Measurements from ENCODE around the gene FOXP2.

FOXP2 gene

GRCh38 chr7:114740095-114740494 is 325.5 kb downstream of the FOXP2 start:
- no peak for DNase-seq (ENCODE audit: low read depth, low spot score)
- ChIA-PET POLR2A (no interaction called here), CTCF (no interaction called here)
- H3K4me3 ChIP-seq (ENCODE audit: low read depth, low read length) = no peak overlapping the region
- TF ChIP-seq CTCF (IDR thresholded peaks at IDR 0.05; ENCODE audit: insufficient read depth, low read length, missing control alignments) = no peak

- ChIA-PET CTCF (no interaction called here), POLR2A (no interaction called here)
- DNase-seq (ENCODE audit: low read depth, low spot score) = no peak
- no peak for TF ChIP-seq CTCF (IDR thresholded peaks at IDR 0.05; ENCODE audit: insufficient read depth, low read length, missing control alignments)
- H3K4me3 ChIP-seq (ENCODE audit: low read depth, low read length) = no peak overlapping the region
Observed at GRCh38 chr7:114740941-114741340, 326.3 kb downstream of the FOXP2 start.

GRCh38 chr7:114741911-114742310 is 327.3 kb downstream of the FOXP2 start:
- DNase-seq (ENCODE audit: low read depth, low spot score) = no peak
- no peak for TF ChIP-seq CTCF (IDR thresholded peaks at IDR 0.05; ENCODE audit: insufficient read depth, low read length, missing control alignments)
- CTCF ChIA-PET = no interaction called here
- no peak overlapping the region for H3K4me3 ChIP-seq (ENCODE audit: low read depth, low read length)
- POLR2A ChIA-PET = no interaction called here

Data from AG04449 (cell line).